Smooth muscle cell (in vitro differentiated cells): Measurements from ENCODE around the gene NEDD4L. TPM values are rescaled to one million over a fixed set of nuclear protein-coding genes. Genes with fewer than 3 reads are reported as not detected.
A peak's percentile ranks its signal among the peaks of the same experiment; 100 is the strongest.

Source experiments
- DNase-seq: peaks from one replicate; lab custom pipeline; 2025; ENCODE audit not compliant: unreplicated experiment; lab: John Stamatoyannopoulos, UW
- H2AFZ ChIP-seq: fragments of 200-600 bp; sonication (generic); 2 replicates; pipeline ENCODE4 v1.6.0; 2016; ENCODE audit warnings: antibody characterized with exemption, low read depth, mild to moderate bottlenecking
- H3F3A ChIP-seq: fragments of 200-600 bp; sonication (generic); 2 replicates; pipeline ENCODE4 v1.6.0; 2017; ENCODE audit warnings: antibody characterized with exemption, low read depth
- H3K27ac ChIP-seq: fragments of 200-600 bp; sonication (generic); 2 replicates; pipeline ENCODE4 v1.5.1; 2016; ENCODE audit warnings: low read depth, mild to moderate bottlenecking
- H3K27me3 ChIP-seq: fragments of 200-600 bp; sonication (generic); 2 replicates; pipeline ENCODE4 v1.6.1; 2016; ENCODE audit warnings: low read depth, mild to moderate bottlenecking
- H3K36me3 ChIP-seq: fragments of 200-600 bp; sonication (generic); 2 replicates; pipeline ENCODE4 v1.5.1; 2016; ENCODE audit warnings: low read depth
- H3K4me1 ChIP-seq: fragments of 200-600 bp; sonication (generic); 2 replicates; pipeline ENCODE4 v1.5.1; 2016; ENCODE audit warnings: low read depth
- H3K4me2 ChIP-seq: fragments of 200-600 bp; sonication (generic); 2 replicates; pipeline ENCODE4 v1.6.0; 2016; ENCODE audit warnings: mild to moderate bottlenecking
- H3K4me3 ChIP-seq: fragments of 200-600 bp; sonication (generic); 2 replicates; pipeline ENCODE4 v1.5.1; 2016; ENCODE audit warnings: mild to moderate bottlenecking
- H3K79me2 ChIP-seq: fragments of 200-600 bp; sonication (generic); 2 replicates; pipeline ENCODE4 v1.6.0; 2016; ENCODE audit warnings: low read depth, mild to moderate bottlenecking
- H3K9ac ChIP-seq: fragments of 200-600 bp; sonication (generic); 2 replicates; pipeline ENCODE4 v1.6.0; 2016; ENCODE audit warnings: low read depth
- H3K9me3 ChIP-seq: fragments of 200-600 bp; sonication (generic); replicated peaks from 2 replicates; pipeline ENCODE4 v1.5.1; 2016; ENCODE audit warnings: low read depth
- H4K20me1 ChIP-seq: fragments of 200-600 bp; sonication (generic); 2 replicates; pipeline ENCODE4 v1.6.0; 2016; ENCODE audit warnings: low read depth
- WGBS: methylation state at CpG from one replicate; pipeline ENCODE4 v1.1.7; 2016; ENCODE audit warnings: low lambda C conversion rate; 5-methylcytosine and 5-hydroxymethylcytosine counted together
- polyA plus RNA-seq: library from polyadenylated mRNA; unstranded; fragments of >200 nt; fragmentation: Nextera tagmentation; extraction: Ambion mirVana; gene quantifications from 2 replicates; pipeline ENCODE4 v1.2.1, GENCODE V29; 2016
- total RNA-seq: library from RNA; depleted of rRNA; stranded (reverse); fragments of >200 nt; gene quantifications from 2 replicates; pipeline ENCODE4 v1.2.3, GENCODE V29; 2014
- TF ChIP-seq, protein P1 (sequence below): fragments of 200-600 bp; sonication (generic); IDR thresholded peaks from 2 replicates; pipeline ENCODE4 v1.5.1; 2017; ENCODE audit warnings: borderline replicate concordance, mild to moderate bottlenecking, antibody characterized with exemption; ENCODE audit not compliant: insufficient read depth, poor library complexity, severe bottlenecking

Gene NEDD4L
- total and polyA plus RNA-seq, 2 experiments from 2014 or later = 8.7 to 41.3 TPM

DNA sequence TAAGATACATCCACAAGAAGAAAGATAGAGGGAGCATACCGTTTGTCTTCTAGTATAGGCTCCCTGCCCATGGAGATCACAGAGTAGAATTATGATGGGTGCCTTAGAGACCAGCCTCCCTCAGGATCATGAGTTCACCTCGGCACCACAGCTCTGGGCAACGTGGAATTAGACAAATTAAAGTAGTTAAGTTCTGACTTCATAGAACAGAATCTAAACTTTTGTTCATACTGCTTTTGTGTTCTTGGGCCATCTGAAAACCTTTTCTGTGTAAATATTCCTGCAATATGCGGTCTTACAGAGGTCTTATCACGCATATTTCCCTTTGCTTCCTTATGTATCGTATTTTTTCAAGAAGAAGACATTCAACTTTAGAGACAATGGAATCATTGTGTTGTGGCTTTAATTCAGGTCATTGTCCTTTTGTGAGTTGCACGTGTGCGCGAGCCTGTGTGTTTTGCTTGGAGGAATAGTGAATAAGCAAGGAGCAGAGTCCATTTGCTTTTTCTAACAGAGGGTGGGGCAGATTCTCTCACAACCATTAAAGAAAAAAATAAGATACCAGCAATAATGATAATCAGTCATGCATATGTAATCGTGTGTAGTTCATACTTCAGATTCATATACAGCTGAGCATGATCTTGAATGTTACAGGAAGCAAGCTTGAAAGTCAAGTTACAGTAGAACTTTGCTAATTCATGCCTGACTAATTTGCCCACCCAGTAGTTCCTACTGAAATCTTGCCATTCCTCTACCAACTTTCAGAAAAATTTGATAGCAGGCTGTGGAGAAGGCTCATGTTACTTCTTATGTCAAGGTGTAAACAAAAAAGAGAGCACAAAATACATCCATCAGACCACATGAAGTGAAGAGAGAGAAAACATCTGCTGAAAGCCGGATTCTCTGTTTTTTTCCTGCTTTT, 243.6 kb downstream of the NEDD4L start:
- Histone ChIP-seq H3K27ac (no peak overlapping the region), H4K20me1 (peaks cover 18% of the 10 kb centered on the region), H3K4me1 (peaks cover 13% of the 10 kb centered on the region), H3K36me3 (no peaks in the 10 kb centered on the region), H3K79me2 (no peaks in the 10 kb centered on the region), H3F3A (no peaks in the 10 kb centered on the region), H3K9ac (no peak overlapping the region), H3K4me3 (no peak overlapping the region), H3K27me3 (no peaks in the 10 kb centered on the region), H3K4me2 (no peak overlapping the region), H3K9me3 (no peaks in the 10 kb centered on the region), H2AFZ (no peak overlapping the region)
- 88% methylated on average over 11 of the region's 11 CpGs for WGBS
- TF ChIP-seq, protein P1, sequence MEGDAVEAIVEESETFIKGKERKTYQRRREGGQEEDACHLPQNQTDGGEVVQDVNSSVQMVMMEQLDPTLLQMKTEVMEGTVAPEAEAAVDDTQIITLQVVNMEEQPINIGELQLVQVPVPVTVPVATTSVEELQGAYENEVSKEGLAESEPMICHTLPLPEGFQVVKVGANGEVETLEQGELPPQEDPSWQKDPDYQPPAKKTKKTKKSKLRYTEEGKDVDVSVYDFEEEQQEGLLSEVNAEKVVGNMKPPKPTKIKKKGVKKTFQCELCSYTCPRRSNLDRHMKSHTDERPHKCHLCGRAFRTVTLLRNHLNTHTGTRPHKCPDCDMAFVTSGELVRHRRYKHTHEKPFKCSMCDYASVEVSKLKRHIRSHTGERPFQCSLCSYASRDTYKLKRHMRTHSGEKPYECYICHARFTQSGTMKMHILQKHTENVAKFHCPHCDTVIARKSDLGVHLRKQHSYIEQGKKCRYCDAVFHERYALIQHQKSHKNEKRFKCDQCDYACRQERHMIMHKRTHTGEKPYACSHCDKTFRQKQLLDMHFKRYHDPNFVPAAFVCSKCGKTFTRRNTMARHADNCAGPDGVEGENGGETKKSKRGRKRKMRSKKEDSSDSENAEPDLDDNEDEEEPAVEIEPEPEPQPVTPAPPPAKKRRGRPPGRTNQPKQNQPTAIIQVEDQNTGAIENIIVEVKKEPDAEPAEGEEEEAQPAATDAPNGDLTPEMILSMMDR = no peak
- no peak for DNase-seq

DNA sequence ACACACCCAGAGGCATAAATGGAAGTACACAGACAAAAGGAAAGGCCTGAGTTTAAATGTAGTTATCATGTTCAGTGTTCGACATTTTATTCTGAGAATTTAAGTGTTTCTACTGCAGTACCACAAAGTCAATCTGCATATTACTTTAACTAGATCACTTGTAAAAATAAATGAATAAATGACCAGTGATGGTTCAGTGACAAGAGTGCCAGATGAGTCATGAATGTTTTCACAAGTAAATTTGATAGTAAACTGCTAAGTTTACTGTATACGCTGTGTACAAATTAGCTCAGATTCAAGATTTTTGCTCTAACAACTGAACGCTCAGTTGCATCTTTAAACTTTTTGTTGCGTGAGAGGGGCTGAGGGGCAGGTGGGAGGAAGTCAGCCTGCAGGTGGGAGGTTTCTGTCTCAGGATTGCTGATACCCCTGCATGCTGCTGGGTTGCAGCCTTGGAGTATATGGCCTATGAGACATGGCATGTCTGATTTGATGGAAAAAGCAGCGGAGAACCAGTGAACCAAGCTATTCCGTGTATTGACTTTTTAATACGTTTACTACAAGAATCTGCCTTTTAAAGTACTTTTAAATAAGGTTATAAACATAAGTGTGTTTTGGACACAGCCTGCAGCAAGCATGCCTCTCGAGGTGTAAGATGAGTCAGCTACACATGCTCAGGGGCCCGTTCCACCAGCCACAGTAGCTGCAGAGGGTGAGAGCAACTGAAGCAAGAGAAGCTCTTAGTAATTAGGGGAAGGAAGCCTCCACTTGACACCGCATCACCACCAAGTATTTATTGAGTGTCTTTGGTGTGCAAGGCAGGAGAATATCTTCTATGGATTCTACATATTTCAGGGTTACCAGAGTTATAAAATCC, 245.1 kb downstream of the NEDD4L start:
- no peaks in the 10 kb centered on the region for H3F3A ChIP-seq
- no peak overlapping the region for H3K9ac ChIP-seq
- H3K27ac ChIP-seq = no peak overlapping the region
- H3K27me3 ChIP-seq = no peaks in the 10 kb centered on the region
- TF ChIP-seq, protein P1 = no peak
- no peaks in the 10 kb centered on the region for H3K9me3 ChIP-seq
- peaks cover 13% of the 10 kb centered on the region for H3K4me1 ChIP-seq
- no peaks in the 10 kb centered on the region for H3K36me3 ChIP-seq
- H3K4me3 ChIP-seq = no peak overlapping the region
- peak overlapping the region; percentile 15 for H3K4me2 ChIP-seq
- H2AFZ ChIP-seq = no peak overlapping the region
- H3K79me2 ChIP-seq = no peaks in the 10 kb centered on the region
- WGBS = 65% methylated on average over 10 of the region's 10 CpGs
- DNase-seq = no peak
- peaks cover 18% of the 10 kb centered on the region for H4K20me1 ChIP-seq

DNA sequence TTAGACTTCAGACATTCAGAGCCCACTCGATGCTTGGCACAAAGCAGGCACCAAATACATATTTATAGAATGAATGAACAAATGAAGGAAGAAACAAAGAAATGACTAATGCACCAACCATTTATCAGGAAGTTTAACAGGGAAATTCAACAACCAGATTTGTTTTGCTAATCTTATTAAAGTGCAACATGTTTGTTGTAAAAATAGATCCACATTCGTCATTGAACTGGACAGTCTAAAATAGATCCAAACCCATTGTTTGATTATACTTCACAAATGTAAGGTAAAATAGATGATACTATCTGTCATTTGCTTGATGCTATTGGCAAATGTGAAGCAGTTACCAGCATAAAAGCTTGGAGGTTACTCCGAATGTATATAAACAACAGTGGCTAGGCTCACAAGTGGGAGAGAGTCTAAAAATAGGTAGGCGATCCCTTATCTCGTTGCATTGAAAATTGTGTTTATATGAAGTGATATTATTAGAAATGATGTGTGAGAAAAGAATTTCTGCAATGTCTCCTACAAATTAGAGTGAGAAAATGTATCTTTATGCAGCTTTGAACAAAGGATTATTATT, 246.2 kb downstream of the NEDD4L start:
- H3K9ac ChIP-seq = no peak overlapping the region
- peaks cover 13% of the 10 kb centered on the region for H3K4me1 ChIP-seq
- 58% methylated on average over 5 of the region's 5 CpGs for WGBS
- no peaks in the 10 kb centered on the region for H3K36me3 ChIP-seq
- no peaks in the 10 kb centered on the region for H3F3A ChIP-seq
- no peak for DNase-seq
- no peaks in the 10 kb centered on the region for H3K79me2 ChIP-seq
- TF ChIP-seq, protein P1 = no peak
- H3K9me3 ChIP-seq = no peaks in the 10 kb centered on the region
- H3K27me3 ChIP-seq = no peaks in the 10 kb centered on the region
- H2AFZ ChIP-seq = no peak overlapping the region
- peak overlapping the region; percentile 15 for H3K4me2 ChIP-seq
- peaks cover 18% of the 10 kb centered on the region for H4K20me1 ChIP-seq
- H3K27ac ChIP-seq = no peak overlapping the region
- no peak overlapping the region for H3K4me3 ChIP-seq
